Liver (tissue), 9 donors: Measurements from ENCODE around the gene DCHS2. TPM values are rescaled to one million over a fixed set of nuclear protein-coding genes. Genes with fewer than 3 reads are reported as not detected.

Source experiments
- DNase-seq: peaks from one replicate; pipeline ENCODE4 v3.0.0-alpha.2; 2017; ENCODE audit warnings: low spot score
- H3K27ac ChIP-seq, 2 donors: one replicate each; pipeline ENCODE4 v1.7.0; 2013; ENCODE audit warnings: inconsistent platforms in 2 of 2, low read length in 2 of 2, control low read depth in 1 of 2, low read depth in 1 of 2, mild to moderate bottlenecking in 1 of 2
- H3K27me3 ChIP-seq, 4 donors: one replicate each; pipeline versions ENCODE4 v1.6.1 to v1.7.0; 2013; ENCODE audit warnings: low read length in 3 of 4, inconsistent platforms in 1 of 4, mild to moderate bottlenecking in 1 of 4, moderate library complexity in 1 of 4; ENCODE audit not compliant: control insufficient read depth in 4 of 4, insufficient read depth in 4 of 4
- H3K36me3 ChIP-seq, 4 donors: one replicate each; pipeline versions ENCODE4 v1.6.1 to v1.7.0; 2013; ENCODE audit warnings: low read length in 3 of 4, mild to moderate bottlenecking in 3 of 4, low read depth in 1 of 4, moderate library complexity in 1 of 4; ENCODE audit not compliant: control insufficient read depth in 4 of 4, insufficient read depth in 3 of 4
- H3K4me1 ChIP-seq, 4 donors: one replicate each; pipeline versions ENCODE4 v1.6.1 to v1.7.0; 2013; ENCODE audit warnings: low read length in 3 of 4, mild to moderate bottlenecking in 3 of 4, moderate library complexity in 1 of 4; ENCODE audit not compliant: control insufficient read depth in 4 of 4, insufficient read depth in 4 of 4
- H3K4me3 ChIP-seq, 3 donors: one replicate each; pipeline versions ENCODE4 v1.6.1 to v1.7.0; 2013; ENCODE audit warnings: low read length in 3 of 3, control low read depth in 1 of 3, low read depth in 1 of 3, mild to moderate bottlenecking in 1 of 3
- H3K9ac ChIP-seq, 2 donors: one replicate each; pipeline ENCODE4 v1.7.0; 2013; ENCODE audit warnings: low read length in 2 of 2, mild to moderate bottlenecking in 2 of 2, moderate library complexity in 2 of 2, control low read depth in 1 of 2, low read depth in 1 of 2
- H3K9me3 ChIP-seq, 4 donors: one replicate each; pipeline versions ENCODE4 v1.6.1 to v1.7.0; 2013; ENCODE audit warnings: low read length in 3 of 4; ENCODE audit not compliant: control insufficient read depth in 4 of 4
- CTCF ChIP-seq: fragments of 150-350 bp; IDR thresholded peaks from 2 replicates; pipeline ENCODE4 v1.5.1; 2017; ENCODE audit warnings: improper control_type of control experiment, low read depth, low read length; ENCODE audit not compliant: missing input control
- EGR1 ChIP-seq, 2 donors: IDR thresholded peaks; 2 replicates each; pipeline ENCODE4 v1.6.1; 2016 to 2018; ENCODE audit warnings: antibody characterized with exemption in 2 of 2, low read depth in 2 of 2
- FOXA1 ChIP-seq: IDR thresholded peaks from 2 replicates; pipeline ENCODE4 v1.6.1; 2016; ENCODE audit warnings: antibody characterized with exemption
- FOXA2 ChIP-seq: IDR thresholded peaks from 2 replicates; pipeline ENCODE4 v1.6.1; 2016; ENCODE audit warnings: antibody characterized with exemption
- GABPA ChIP-seq, 2 donors: IDR thresholded peaks in 1 of 2; conservative IDR thresholded peaks in 1 of 2; 2 replicates each; pipeline ENCODE4 v1.6.1; 2016; ENCODE audit warnings: antibody characterized with exemption in 2 of 2, mild to moderate bottlenecking in 1 of 2, moderate library complexity in 1 of 2
- HNF4A ChIP-seq, 2 donors: conservative IDR thresholded peaks; 2 replicates each; pipeline ENCODE4 v1.6.1; 2016; ENCODE audit warnings: antibody characterized with exemption in 2 of 2, mild to moderate bottlenecking in 2 of 2
- HNF4G ChIP-seq: IDR thresholded peaks from 2 replicates; pipeline ENCODE4 v1.6.1; 2016; ENCODE audit warnings: antibody characterized with exemption
- JUND ChIP-seq, 2 donors: IDR thresholded peaks; 2 replicates each; pipeline ENCODE4 v1.6.1; 2016; ENCODE audit warnings: antibody characterized with exemption in 2 of 2
- MAX ChIP-seq: IDR thresholded peaks from 2 replicates; pipeline ENCODE4 v1.6.1; 2016; ENCODE audit warnings: antibody characterized with exemption
- NR2F2 ChIP-seq: IDR thresholded peaks from 2 replicates; pipeline ENCODE4 v1.6.1; 2016; ENCODE audit warnings: antibody characterized with exemption
- RXRA ChIP-seq, 2 donors: IDR thresholded peaks; 2 replicates each; pipeline ENCODE4 v1.6.1; 2017 to 2018; ENCODE audit warnings: antibody characterized with exemption in 2 of 2, mild to moderate bottlenecking in 1 of 2
- TAF1 ChIP-seq: conservative IDR thresholded peaks from 2 replicates; pipeline ENCODE4 v1.6.1; 2016; ENCODE audit warnings: antibody characterized with exemption, mild to moderate bottlenecking
- YY1 ChIP-seq: IDR thresholded peaks from 2 replicates; pipeline ENCODE4 v1.6.1; 2016; ENCODE audit warnings: antibody characterized with exemption, mild to moderate bottlenecking
- WGBS: extraction: QIAGEN DNeasy Blood & Tissue Kit; methylation state at CpG from one replicate; pipeline ENCODE4 v1.1.7; 2013; 5-methylcytosine and 5-hydroxymethylcytosine counted together
- polyA plus RNA-seq, 2 donors: library from polyadenylated mRNA; stranded (reverse) in 1 of 2; unstranded in 1 of 2; fragments of 200-250 nt in 1 of 2; fragments of >200 nt in 1 of 2; fragmentation: Nextera tagmentation in 1 of 2; extraction: Ambion mirVana in 1 of 2; gene quantifications; one replicate each; pipeline versions ENCODE4 v1.2.1 to v1.2.3, GENCODE V29; 2013 to 2015
- total RNA-seq, 2 donors: library from RNA; depleted of rRNA; stranded (reverse); fragments of >200 nt; gene quantifications; one replicate each; pipeline ENCODE4 v1.2.3, GENCODE V29; 2014
- TF ChIP-seq, protein P1 (sequence below): IDR thresholded peaks from 2 replicates; pipeline ENCODE4 v1.6.1; 2016; ENCODE audit warnings: antibody characterized with exemption
- TF ChIP-seq, protein P2 (sequence below): IDR thresholded peaks from 2 replicates; pipeline ENCODE4 v1.6.1; 2016; ENCODE audit warnings: antibody characterized with exemption
- donor health status: healthy.
- donor health status: healthy.
- donor health status: healthy.
- donor health status: healthy.
- donor health status: healthy.

DCHS2 gene
- total and polyA plus RNA-seq, 4 donors = 0.07 to 0.50 (median 0.09) TPM; not detected in 1

DNA sequence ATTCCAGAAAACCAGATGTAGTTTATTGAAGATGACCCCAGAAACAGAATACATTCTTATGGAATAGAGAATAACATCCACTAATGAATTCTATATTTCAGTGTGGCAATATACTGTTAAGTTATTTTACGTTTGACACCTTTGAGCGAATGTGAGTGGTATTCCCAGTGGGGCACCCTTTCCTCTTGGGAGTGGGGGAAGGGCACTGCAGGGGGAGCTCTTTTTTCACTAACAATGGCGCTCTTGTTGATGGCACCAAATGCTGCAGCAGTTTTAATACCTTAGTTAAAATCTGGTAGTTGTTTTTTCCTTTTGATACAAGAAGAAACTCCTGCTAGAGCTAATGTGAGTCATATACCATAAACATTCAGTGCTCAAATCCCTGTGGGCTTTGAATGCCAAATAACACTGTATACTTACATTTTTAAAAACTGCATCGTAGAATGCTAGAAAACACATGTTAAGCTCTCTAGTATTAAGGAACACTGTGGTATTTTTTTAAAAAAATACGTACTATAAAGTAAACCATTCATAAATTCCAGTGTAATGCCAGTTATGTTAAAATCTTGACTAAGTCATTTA is 178.5 kb downstream of the DCHS2 start:
- Histone ChIP-seq H3K9ac (no peak overlapping the region), H3K27me3 (no peaks in the 10 kb centered on the region), H3K4me3 (no peak overlapping the region), H3K27ac (no peak overlapping the region), H3K9me3 (peaks cover 0 to 3% (median 0%) of the 10 kb centered on the region in 4 donors), H3K4me1 (no peaks in the 10 kb centered on the region), H3K36me3 (no peaks in the 10 kb centered on the region)
- no peak for TF ChIP-seq TAF1
- no peak for TF ChIP-seq HNF4G
- no peak for TF ChIP-seq FOXA1
- TF ChIP-seq JUND (IDR thresholded peaks at IDR 0.05) = no peak
- no peak for TF ChIP-seq FOXA2
- no peak for TF ChIP-seq RXRA (IDR thresholded peaks at IDR 0.05)
- TF ChIP-seq HNF4A (conservative IDR thresholded peaks at IDR 0.05) = no peak
- TF ChIP-seq CTCF = no peak
- TF ChIP-seq EGR1 (IDR thresholded peaks at IDR 0.05; ENCODE audit: low read depth in 2 of 2) = no peak
- WGBS = 64% methylated on average over 5 of the region's 5 CpGs
- no peak for DNase-seq

DNA sequence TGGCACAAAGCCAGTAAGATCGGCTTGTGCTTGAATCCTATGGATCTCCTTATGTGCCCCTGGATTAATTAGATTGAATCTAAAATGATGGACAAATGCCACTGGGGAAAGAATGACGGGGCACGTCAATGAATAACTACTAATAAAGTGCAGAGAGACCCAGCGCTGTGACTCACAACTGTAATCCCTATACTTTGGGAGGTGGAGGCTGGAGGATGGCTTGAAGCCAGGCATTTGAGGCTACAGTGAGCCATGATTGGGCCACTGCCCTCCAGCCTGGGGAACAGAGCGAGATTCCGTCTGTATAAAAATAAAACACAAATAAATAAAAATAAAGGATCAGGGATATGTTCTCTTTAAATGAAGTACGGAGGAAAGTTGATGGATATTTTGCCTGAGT is 179.4 kb downstream of the DCHS2 start:
- H3K9me3 ChIP-seq = peaks cover 0 to 3% (median 0%) of the 10 kb centered on the region in 4 donors
- no peaks in the 10 kb centered on the region for H3K4me1 ChIP-seq
- H3K36me3 ChIP-seq = no peaks in the 10 kb centered on the region
- H3K9ac ChIP-seq = no peak overlapping the region
- no peak for DNase-seq
- no peak overlapping the region for H3K4me3 ChIP-seq
- 83% methylated on average over 7 of the region's 7 CpGs for WGBS
- H3K27ac ChIP-seq = no peak overlapping the region
- H3K27me3 ChIP-seq = no peaks in the 10 kb centered on the region
- TF ChIP-seq NR2F2 (no peak), GABPA (IDR thresholded peaks at IDR 0.05 in 1 of 2, conservative IDR thresholded peaks at IDR 0.05 in 1 of 2) (no peak), YY1 (no peak), HNF4G (no peak), EGR1 (IDR thresholded peaks at IDR 0.05; ENCODE audit: low read depth in 2 of 2) (no peak), HNF4A (conservative IDR thresholded peaks at IDR 0.05) (no peak), RXRA (IDR thresholded peaks at IDR 0.05) (no peak)
- TF ChIP-seq, protein P1, sequence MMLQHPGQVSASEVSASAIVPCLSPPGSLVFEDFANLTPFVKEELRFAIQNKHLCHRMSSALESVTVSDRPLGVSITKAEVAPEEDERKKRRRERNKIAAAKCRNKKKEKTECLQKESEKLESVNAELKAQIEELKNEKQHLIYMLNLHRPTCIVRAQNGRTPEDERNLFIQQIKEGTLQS = no peak

- TF ChIP-seq, protein P2, sequence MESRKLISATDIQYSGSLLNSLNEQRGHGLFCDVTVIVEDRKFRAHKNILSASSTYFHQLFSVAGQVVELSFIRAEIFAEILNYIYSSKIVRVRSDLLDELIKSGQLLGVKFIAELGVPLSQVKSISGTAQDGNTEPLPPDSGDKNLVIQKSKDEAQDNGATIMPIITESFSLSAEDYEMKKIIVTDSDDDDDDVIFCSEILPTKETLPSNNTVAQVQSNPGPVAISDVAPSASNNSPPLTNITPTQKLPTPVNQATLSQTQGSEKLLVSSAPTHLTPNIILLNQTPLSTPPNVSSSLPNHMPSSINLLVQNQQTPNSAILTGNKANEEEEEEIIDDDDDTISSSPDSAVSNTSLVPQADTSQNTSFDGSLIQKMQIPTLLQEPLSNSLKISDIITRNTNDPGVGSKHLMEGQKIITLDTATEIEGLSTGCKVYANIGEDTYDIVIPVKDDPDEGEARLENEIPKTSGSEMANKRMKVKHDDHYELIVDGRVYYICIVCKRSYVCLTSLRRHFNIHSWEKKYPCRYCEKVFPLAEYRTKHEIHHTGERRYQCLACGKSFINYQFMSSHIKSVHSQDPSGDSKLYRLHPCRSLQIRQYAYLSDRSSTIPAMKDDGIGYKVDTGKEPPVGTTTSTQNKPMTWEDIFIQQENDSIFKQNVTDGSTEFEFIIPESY = no peak
- TF ChIP-seq JUND (IDR thresholded peaks at IDR 0.05) = no peak
- TF ChIP-seq TAF1 = no peak
- TF ChIP-seq MAX = no peak
- TF ChIP-seq EGR1 (IDR thresholded peaks at IDR 0.05; ENCODE audit: low read depth in 2 of 2) = no peak
- no peak for TF ChIP-seq FOXA1
- no peak for TF ChIP-seq HNF4G
- TF ChIP-seq CTCF = no peak
- TF ChIP-seq NR2F2 = no peak
- no peak for TF ChIP-seq YY1
- TF ChIP-seq HNF4A (conservative IDR thresholded peaks at IDR 0.05) = no peak
- Histone ChIP-seq H3K36me3 (no peaks in the 10 kb centered on the region), H3K27me3 (no peaks in the 10 kb centered on the region), H3K9ac (no peak overlapping the region), H3K9me3 (peaks cover 0 to 3% (median 0%) of the 10 kb centered on the region in 4 donors), H3K4me3 (no peak overlapping the region), H3K4me1 (no peaks in the 10 kb centered on the region), H3K27ac (no peak overlapping the region)
- DNase-seq = no peak
Measured at GRCh38 chr4:154310578-154310977, 181.0 kb downstream of the DCHS2 start.
